ENCODE data around the gene SLK.

SLK gene

DNA sequence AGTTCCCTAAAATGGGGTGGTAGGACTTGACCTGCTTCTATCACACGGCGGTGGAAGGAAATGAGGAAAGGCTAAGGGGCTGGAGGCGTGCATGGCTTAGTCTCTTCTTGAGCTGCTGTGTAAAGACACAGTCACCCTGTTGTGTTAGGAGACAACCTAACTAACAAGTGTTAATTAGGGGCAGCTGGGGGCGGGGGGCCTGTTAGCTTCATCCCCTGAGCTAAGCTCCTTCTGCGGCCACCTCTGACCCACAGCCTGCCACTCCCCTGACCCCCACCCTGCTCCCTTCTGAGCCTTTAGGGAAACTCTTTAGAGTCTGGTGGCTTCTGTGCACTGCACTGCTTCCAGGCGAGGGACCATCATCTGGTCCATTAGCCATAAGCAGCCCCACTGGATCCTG, 90.8 kb downstream of the SLK start:
- no peak for DNase-seq

DNA sequence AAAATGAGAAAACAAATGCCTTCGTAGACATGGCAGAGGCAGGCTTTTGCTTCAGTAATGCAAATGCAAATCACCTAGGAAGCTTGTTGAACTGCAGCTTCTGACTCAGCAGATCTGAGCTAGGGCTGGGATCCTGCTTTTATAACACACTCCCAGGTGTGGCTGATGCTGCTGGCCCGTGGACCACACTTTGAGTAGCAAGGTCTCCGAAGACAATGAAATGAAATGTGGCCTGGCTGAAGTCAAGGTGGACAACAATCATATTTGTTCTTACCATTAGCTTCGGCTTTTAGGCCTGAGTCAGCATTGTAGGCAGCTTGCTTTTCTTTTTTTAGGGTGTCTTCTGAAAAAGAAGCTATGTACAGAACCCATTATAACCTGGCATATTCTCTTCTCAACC, 92.4 kb downstream of the SLK start:
- no peak for DNase-seq

DNA sequence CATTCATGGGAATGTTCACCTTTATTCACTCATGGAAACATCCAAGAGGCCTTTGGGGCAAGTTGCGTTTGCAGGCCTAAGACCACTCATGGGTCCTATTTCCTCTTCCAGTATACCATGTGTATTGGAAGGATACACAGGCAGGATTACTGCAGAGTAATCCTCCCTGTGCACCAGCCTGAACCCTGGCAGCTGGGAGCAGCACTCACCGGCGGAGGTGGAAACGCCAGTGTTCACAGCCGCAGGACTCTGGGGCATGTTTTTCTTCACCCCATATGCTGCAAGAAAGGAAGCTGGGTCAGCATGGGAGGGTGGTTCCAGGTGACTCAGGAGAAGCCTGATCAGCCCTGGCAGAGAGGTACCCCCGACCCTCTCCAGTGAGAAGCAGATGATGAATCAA, 94.3 kb downstream of the SLK start:
- no peak for DNase-seq

DNA sequence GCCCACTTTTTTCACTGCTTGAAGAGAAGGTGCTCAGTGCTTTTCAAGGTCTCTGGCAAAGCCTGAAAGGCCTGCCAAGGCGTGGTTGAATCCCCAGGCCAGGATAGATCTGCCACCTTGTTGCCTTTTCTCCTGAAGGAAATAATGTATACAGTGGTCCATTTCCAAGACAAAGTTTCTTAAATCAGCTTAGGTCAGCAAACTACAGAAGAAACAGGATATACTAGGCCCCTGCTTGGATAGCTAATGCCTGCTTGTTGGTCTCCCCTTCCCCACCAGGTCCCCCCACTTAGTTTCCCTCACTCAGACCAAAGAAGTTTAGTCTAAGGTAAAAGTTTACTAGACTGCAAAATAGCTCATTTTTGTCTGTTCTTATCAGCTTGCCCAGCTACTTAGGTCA, 98.8 kb downstream of the SLK start:
- DNase-seq: no peak

DNA sequence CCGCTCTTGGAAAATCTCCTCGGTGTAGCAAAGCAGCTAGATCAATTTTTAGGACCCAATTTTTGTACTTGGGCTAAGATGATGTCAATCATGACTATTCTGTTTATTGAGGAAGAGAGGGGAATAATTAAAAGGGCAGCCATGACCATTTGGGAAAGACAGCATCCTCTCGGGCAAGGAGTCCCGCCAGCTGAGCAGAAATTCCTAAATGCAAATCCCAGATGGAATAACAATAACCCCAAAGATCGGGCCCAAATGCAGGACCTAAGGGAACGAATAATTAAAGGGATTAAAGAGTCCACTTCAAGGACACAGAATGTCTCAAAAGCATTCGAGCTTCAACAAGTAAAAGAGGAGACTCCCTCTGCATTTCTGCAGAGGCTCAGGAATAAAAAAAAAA, 100.0 kb downstream of the SLK start:
- DNase-seq: no peak

DNA sequence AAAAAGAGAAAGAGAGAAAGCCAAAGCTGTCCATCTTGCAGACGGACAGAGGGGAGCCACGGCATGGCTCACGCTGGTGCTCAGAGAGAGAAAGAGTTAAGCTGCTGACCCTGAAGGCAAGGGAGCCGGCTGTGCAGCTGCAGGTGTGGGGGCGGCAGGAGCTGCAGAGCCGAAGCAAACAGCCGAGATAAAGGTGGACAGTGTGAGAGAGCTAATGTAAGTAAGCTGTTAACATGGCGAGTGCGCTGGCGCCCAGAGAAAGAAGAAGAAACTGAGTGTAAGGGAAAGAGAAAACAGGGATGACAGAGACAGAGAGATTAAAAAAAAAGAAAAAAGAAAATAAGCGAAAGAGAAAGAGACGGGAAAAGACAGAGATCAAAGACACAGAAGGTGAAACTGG, 100.6 kb downstream of the SLK start:
- no peak for DNase-seq

DNA sequence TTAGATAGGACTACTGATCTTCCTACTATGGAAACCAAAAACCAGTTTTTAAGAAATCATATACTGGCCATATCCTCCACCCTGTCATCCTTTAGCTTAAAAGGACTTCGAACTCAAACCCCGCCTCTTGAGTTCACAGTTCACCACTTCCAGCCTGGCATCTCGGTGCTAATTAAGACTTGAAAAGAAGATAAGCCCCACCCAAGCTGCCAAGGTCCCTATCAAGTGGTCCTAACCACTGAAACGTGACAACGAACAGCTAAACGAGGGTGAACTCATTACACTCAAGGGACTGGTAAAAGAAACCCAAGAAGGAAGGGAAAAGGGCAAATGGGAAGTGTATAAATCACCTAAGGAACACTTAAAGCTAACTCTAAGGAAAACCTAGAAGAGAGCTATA, 102.7 kb downstream of the SLK start:
- no peak for DNase-seq

DNA sequence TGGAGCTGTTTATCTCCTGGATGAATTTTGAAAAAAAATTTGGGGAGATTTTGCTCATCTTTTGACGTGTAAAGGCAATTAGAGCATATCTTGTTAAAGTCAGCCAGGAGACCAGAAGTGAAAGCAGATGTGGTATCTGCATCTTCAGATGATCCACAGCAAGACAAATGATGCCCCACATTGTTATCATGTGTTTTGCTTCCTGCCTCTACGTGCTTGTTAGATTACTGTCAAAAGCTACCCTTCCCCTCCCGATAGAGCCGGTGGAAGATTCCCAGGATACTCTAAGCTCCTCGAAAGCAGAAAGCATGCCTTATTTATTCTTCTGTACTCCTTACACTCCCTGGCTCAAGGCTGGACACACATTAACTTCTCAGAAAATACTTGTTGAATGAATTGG, 105.8 kb downstream of the SLK start:
- no peak for DNase-seq

DNA sequence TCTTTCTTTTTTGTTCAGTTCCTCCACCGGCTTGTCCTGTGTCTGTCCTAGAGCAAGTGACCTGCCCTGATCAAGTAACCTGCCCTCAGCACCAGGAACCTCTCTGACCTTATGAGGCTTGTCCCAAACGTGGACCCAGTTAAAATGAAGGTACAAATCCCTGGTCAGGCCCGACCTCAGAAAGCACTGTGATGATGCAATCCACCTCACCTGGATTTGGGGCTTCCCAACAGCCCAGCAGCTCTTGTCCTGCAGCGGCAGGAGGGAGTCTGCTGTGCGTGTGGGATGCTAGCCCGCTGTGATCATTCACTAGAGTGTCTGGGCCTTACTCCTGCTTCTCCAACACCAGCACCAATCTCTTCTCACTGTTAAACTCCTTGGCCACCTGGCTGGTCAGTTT, 107.6 kb downstream of the SLK start:
- no peak for DNase-seq

DNA sequence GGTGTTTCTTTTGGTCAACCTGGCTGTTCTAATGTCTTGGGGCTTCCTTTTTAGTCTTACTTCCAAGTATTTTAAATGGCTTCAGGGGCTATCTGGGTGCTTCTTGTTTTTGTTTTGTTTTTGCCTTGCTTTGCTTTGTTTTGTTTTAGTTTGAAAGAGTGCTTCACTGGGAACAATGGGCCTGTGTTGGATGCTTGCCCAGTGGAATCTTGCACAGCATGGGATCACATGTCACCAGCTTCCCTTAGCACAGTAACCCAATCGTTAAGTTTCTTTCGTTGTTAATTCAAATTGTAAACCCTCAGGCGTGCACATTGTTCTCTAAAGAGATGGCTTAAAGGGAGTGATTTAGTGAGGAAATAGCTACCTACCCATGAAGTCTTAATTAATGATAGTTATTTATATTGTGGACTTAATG, 109.8 kb downstream of the SLK start:
- DNase-seq: no peak

DNA sequence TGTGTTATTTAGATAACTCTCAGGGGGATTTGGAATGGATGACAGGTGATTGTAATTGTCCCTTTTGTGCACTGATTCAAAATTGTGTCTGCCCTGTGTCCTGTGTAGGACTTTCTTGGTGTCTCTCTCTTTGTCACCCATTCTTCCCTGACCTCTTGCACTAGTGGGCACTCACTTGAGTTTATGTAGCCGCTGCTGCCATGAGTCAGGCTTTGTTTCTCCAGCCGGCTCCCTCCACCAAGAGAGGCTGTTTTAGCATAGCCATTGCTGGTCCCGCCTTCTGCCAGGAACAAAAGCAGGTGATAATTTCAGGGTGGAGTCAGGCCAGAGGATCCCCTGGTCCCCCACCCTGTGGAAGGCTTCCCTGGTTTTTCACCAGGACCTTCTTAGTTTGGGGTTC, 110.3 kb downstream of the SLK start:
- DNase-seq: no peak

DNA sequence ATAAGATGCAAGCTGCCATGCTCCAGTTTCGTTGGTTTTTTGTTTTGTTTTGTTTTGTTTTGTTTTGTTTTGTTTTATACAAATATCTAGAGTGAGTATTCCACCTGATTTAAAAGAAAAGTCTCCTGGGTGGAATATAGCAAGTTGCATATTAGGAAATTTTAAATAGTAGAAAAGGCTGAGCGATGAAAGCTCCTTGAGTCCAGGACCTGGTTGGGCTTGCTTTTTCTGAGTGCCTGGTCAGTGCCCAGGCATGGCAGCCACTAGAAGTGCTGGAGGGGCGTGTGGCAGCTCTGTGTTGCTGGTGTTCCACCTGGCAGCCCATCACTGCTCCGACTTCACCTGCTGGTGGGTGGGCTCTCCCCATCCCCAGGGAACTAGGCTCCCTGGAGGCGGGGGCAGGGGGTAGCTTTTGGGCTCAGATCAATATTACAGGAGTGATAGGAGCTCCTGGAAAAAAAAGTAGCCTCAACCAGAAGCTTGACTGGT, 110.8 kb downstream of the SLK start:
- no peak for DNase-seq
